CD4-positive, alpha-beta T cell treated with Interleukin-4 for 1 hour (primary cell): ENCODE measurements around the gene DOCK7.

Experiments used
- DNase-seq, 2 donors: peaks; one replicate each; pipeline ENCODE4 v3.0.0-alpha.2; 2020 to 2022

Gene DOCK7

DNA sequence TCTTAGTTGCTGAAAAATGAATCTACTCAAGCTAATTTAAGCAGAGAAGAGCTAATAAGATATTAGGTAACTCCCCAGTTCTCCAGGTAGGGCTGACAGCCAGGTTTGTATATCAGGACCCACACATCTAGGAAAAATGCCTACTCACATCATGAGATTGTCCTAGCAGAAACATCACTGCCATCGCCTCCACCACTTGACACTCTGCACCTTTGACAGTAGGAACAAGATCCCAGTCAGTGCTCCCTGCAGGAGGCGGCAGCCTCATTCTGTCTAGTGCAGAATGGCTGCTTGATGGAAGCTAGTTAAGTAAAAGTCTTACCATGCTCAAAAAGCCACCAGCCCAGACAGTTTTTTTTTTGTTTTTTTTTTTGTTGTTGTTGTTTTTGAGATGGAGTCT, 282.9 kb downstream of the DOCK7 start:
- DNase-seq: no peak
